ENCODE data around the gene GNAI1.

The GNAI1 gene

GRCh38 chr7:80257756-80258155 lies 123.1 kb downstream of the GNAI1 start:
- DNase-seq: no peak

- DNase-seq: no peak
These were observed 126.0 kb downstream of the GNAI1 start for GRCh38 chr7:80260606-80261005.

GRCh38 chr7:80263333-80263732 lies 128.7 kb downstream of the GNAI1 start:
- DNase-seq: no peak

GRCh38 chr7:80263821-80264220 lies 129.2 kb downstream of the GNAI1 start:
- no peak for DNase-seq

GRCh38 chr7:80264769-80265495 lies 130.3 kb downstream of the GNAI1 start:
- DNase-seq: no peak

GRCh38 chr7:80272560-80273239 lies 138.1 kb downstream of the GNAI1 start:
- DNase-seq: no peak

GRCh38 chr7:80273327-80273726 lies 138.7 kb downstream of the GNAI1 start:
- no peak for DNase-seq

GRCh38 chr7:80275192-80275605 lies 140.6 kb downstream of the GNAI1 start:
- DNase-seq: no peak

Data from CD4-positive, alpha-beta T cell treated with Interleukin-12 subunit alpha and Interleukin-12 subunit beta, for 1 hour (primary cell).